ENCODE measurements around the gene DSCAM.

Gene DSCAM

DNA sequence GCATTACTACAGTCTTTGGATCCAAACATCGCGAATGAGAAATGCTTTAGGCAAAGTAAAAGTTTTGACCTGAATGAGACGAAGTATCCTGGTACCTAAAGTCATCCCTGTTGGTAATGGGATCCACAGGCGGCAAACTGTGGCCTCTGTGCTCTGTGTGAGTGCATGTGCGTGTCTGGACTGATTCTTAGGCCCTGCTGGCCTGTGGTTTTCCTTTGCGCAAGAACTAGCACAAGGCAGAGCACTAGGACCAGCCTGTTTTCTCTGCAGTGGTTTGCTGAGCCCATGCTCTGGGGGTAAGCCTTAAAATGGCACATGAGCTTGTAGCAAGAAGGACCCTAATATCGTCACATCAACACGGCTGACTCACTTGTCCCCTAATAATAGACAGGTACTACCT, 251.2 kb downstream of the DSCAM start:
- no peak for DNase-seq

GRCh38 chr21:40587736-40588346, 259.1 kb downstream of the DSCAM start:
- no peak for DNase-seq

DNA sequence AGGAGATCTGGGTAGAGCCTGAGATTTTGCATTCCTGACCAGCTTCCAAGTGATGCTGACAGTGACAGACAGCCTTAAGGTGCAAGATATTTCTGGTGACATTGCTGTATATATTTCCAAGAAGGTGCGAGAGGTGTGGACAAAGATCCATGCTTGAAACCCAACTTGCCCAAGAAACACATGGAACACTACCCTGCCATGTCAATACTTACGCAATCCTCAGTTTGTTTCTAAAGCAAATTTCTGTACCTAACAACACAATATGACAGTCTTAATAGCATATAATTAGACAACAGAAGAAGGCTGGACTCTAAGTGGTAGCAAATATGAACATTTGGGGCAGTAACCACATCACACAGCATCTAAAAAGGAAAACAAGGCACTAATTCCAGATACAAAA, 260.4 kb downstream of the DSCAM start:
- DNase-seq, result no peak

DNA sequence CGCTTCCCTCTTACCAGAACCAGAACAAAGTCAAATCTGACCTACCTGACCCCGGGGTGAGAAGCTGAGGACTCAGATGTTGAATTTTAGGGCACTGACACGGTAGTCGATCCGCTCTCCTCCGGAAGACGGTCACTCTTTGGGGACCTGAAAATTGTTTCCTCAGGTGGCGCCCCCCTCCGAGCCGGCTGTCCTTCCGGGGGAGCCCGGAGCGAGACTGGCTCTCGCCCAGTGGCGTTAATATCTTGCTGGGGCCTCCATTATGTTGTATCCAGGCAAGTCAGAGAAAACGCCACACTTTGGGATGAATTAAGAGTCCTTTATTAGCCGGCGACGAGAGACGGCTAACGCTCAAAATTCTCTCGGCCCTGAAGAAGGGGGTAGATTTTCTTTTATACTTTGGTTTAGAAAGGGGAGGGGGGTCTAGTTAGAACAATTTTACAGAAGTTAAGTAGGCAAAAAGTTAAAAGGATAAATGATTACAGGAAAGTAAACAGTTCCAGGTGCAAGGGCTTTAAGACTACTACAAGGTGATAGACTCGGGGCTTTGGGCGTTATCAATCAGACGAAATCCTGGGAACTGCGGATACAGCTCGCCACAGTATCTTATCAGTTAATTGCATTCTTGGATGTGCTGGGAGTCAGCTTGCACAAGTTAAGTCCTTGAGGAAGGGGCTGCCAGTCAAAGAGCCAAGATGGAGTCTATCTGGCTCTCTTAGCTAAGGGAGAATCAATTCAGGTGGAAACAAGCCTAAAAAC, 269.5 kb downstream of the DSCAM start:
- DNase-seq, result no peak

GRCh38 chr21:40575976-40576375, 271.0 kb downstream of the DSCAM start:
- DNase-seq, result no peak

- no peak for DNase-seq
These were observed 277.6 kb downstream of the DSCAM start for GRCh38 chr21:40569357-40569756.

- no peak for DNase-seq
These were observed 278.2 kb downstream of the DSCAM start for GRCh38 chr21:40568807-40569206.

GRCh38 chr21:40567501-40567900, 279.5 kb downstream of the DSCAM start:
- peak; percentile 73 for DNase-seq

DNA sequence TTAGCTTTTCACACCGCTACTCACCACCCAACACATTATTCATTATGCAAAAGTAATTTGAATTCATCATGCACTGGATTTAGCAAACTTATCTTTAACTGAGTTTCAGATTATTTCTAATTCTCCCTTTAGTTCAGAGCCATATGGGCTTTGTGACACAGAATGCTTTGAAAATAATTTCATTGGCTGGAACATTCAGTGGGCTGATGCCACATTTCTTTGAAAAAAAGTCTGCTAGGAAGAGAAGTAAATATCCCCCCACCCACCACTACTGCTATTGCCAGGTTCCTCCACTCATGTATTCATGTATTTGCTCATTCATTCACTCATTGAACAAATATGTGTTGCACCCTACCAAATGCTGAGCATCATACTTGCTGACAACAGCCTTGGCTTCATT, 280.5 kb downstream of the DSCAM start:
- DNase-seq, result no peak

DNA sequence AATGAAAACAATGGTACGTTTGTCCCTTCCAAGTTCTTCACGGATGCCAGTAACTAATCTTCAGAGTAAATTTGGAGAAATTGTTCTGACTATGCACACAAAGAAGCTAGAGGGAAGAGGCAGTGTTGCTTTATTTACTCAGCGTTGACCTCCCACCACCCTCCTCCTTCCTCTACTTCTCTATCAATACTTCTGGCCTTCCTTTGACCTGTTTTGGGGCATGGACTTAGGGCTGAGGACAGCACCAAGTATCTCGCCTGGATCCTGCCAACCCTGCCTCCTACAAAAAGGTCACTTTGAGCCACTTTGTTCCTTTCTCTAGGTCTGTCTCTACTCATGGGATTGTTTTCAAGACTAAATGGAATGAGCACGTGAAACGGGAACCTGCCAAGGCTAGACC, 282.6 kb downstream of the DSCAM start:
- no peak for DNase-seq

DNA sequence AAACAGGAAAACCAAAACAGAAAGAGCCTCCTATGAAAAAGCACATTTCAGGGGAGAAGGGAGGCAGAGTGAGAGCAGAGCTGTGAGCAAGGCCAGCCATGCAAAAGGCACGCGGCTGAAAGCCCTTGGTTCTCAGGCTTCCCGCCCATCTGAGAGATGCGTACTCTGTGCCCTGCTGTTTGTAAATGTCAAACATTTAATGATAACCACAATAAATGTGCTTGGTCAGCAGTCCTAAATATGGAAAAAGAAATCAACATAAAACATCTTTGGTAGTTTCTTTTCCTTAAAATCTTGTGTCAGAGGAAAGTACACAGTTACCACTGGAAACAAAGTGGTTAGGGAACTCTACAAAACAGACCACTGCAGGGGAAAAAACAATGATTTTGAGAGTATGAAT, 283.1 kb downstream of the DSCAM start:
- DNase-seq, result no peak

GRCh38 chr21:40562242-40563002, 284.5 kb downstream of the DSCAM start:
- DNase-seq, result no peak

GRCh38 chr21:40556442-40556968, 290.5 kb downstream of the DSCAM start:
- no peak for DNase-seq

GRCh38 chr21:40555021-40555528, 291.9 kb downstream of the DSCAM start:
- no peak for DNase-seq

DNA sequence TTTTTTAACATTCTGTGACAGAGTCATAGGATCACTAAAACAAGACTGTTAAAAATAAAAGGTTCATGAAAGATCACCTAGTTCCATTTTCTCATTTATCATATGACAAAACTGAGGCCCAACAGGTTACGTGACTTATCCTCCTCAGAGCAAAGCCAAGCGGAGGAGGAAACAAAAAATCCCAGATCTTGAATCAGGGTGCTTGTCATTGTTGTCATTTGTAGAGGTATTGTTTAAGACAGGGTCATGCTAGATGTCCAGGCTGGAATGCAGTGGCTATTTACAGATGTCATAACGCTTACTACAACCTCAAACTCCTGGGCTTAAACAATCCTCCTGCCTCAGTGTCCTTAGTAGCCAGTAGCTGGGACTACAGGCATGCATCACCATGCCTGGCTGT, 293.2 kb downstream of the DSCAM start:
- no peak for DNase-seq

GRCh38 chr21:40547906-40548513, 298.9 kb downstream of the DSCAM start:
- peak; percentile 38 for DNase-seq

GRCh38 chr21:40546647-40547046, 300.3 kb downstream of the DSCAM start:
- DNase-seq, result no peak

DNA sequence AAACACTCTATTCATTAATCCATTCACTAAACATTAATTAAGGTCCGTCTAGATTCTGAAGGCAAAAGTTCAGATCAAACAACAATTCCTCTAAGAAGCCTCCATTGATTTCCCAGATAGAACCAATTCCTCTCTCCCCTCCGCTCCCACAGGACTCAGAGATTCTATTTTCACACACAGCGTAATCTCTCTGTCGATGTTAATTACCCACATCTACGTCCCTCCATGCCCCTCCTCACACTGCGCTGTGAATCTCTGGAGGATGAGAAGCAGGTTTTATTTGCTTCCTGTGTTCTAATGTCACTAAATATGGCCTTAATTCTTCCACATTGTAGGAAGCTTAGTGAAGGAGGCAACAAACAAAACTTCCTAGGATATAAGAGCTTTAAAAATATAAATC, 306.7 kb downstream of the DSCAM start:
- DNase-seq, result no peak

- no peak for DNase-seq
These were observed 312.1 kb downstream of the DSCAM start for GRCh38 chr21:40534886-40535285.

- no peak for DNase-seq
These were observed 315.4 kb downstream of the DSCAM start for GRCh38 chr21:40531431-40532110.

DNA sequence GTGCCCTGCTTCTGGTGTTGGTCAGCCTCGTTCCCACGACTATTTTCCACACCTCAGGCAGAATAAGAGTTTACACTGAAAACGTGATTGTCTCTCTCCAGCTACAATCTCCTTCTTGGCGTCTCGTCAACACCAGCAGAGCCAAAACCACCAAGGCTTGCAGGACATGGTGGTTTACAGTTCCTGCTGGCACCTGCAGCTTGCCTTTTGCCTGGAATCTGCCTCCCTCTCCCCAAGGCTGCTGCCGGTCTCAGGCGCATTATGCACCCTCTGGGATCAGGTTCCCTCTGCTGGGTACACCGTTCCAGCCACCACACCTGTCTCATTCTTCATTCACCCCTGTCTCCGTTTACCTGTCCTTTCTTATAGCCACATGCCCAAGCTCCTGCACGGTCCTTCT, 315.9 kb downstream of the DSCAM start:
- no peak for DNase-seq

GRCh38 chr21:40517646-40518045, 329.3 kb downstream of the DSCAM start:
- DNase-seq, result no peak

- no peak for DNase-seq
These were observed 330.6 kb downstream of the DSCAM start for GRCh38 chr21:40516335-40516734.
